SHP77 treated with DMSO at 0.1 percent for 48 hours (cell line): ENCODE measurements around the gene KRTAP2-4.
"Not testable (repeated sequence)": the region's sequence is repeated elsewhere in the genome, so short reads cannot be mapped to it uniquely, and the experiment has no call there.

Experiments
- DNase-seq: peaks from one replicate; lab custom pipeline; 2025; lab: John Stamatoyannopoulos, UW

Gene KRTAP2-4

GRCh38 chr17:41071606-41072360 lies 6.1 kb upstream of the KRTAP2-4 start:
- DNase-seq: no peak

GRCh38 chr17:41069031-41069430 lies 3.4 kb upstream of the KRTAP2-4 start:
- DNase-seq: no peak

GRCh38 chr17:41067281-41067680 lies 1.6 kb upstream of the KRTAP2-4 start:
- DNase-seq: no peak

- DNase-seq: not testable (repeated sequence)
Observed at GRCh38 chr17:41065016-41065689, 526 bp downstream of the KRTAP2-4 start.

GRCh38 chr17:41064301-41064700 lies 1.4 kb downstream of the KRTAP2-4 start:
- DNase-seq: no peak

GRCh38 chr17:41063449-41063848 lies 2.2 kb downstream of the KRTAP2-4 start:
- DNase-seq: no peak

- DNase-seq: no peak
Observed at GRCh38 chr17:41061964-41062363, 3.7 kb downstream of the KRTAP2-4 start.

GRCh38 chr17:41060052-41060604 lies 5.6 kb downstream of the KRTAP2-4 start, which contains the start of gene KRTAP2-3:
TSS of gene KRTAP2-3 (minus strand) at chr17:41060114. CDS start at chr17:41060050, 64 bp downstream.
- no peak for DNase-seq

- DNase-seq: not testable (repeated sequence)
Observed at GRCh38 chr17:41059276-41060051, 6.2 kb downstream of the KRTAP2-4 start.

GRCh38 chr17:41058741-41059140 lies 6.9 kb downstream of the KRTAP2-4 start:
- no peak for DNase-seq

- no peak for DNase-seq
Observed at GRCh38 chr17:41057547-41057946, 8.1 kb downstream of the KRTAP2-4 start.

GRCh38 chr17:41055130-41055529 lies 10.5 kb downstream of the KRTAP2-4 start, which contains the start of gene KRTAP2-2:
TSS of gene KRTAP2-2 (minus strand) at chr17:41055230. CDS start at chr17:41055211, 19 bp downstream.
- DNase-seq: not testable (repeated sequence)

GRCh38 chr17:41054556-41054955 lies 11.1 kb downstream of the KRTAP2-4 start:
- not testable (repeated sequence) for DNase-seq

GRCh38 chr17:41054025-41054424 lies 11.7 kb downstream of the KRTAP2-4 start:
- DNase-seq: no peak

GRCh38 chr17:41052566-41052965 lies 13.1 kb downstream of the KRTAP2-4 start:
- DNase-seq: no peak

- no peak for DNase-seq
Observed at GRCh38 chr17:41049110-41049509, 16.6 kb downstream of the KRTAP2-4 start.

- no peak for DNase-seq
Observed at GRCh38 chr17:41048441-41048840, 17.2 kb downstream of the KRTAP2-4 start.

- not testable (repeated sequence) for DNase-seq
Observed at GRCh38 chr17:41046735-41047465, 18.8 kb downstream of the KRTAP2-4 start, which contains the start of gene KRTAP2-1. TSS of gene KRTAP2-1 (minus strand) at chr17:41047316. CDS start at chr17:41047267, 49 bp downstream.

GRCh38 chr17:41042953-41043352 lies 22.7 kb downstream of the KRTAP2-4 start:
- DNase-seq: no peak

GRCh38 chr17:41040783-41041571 lies 24.7 kb downstream of the KRTAP2-4 start, which contains the start of gene KRTAP1-1:
TSS of gene KRTAP1-1 (minus strand) at chr17:41041450. CDS start at chr17:41041397, 53 bp downstream.
- DNase-seq: not testable (repeated sequence)
